ENCODE data around the gene ENKUR. TPM values are rescaled to one million over a fixed set of nuclear protein-coding genes. Genes with fewer than 3 reads are reported as not detected.

The ENKUR gene
- total RNA-seq, 4 donors from 2014 or later, result 0.38 to 0.53 TPM; not detected in 2

- Histone ChIP-seq H3K9me3 (no peaks in the 10 kb centered on the region), H3K4me1 (no peaks in the 10 kb centered on the region), H3K4me3 (no peak overlapping the region), H3K27me3 (no peaks in the 10 kb centered on the region), H3K27ac (no peak overlapping the region), H3K36me3 (no peaks in the 10 kb centered on the region)
- DNase-seq, result no peak
- TF ChIP-seq CTCF (IDR thresholded peaks at IDR 0.05), result no peak
- no peak for TF ChIP-seq POLR2A (IDR thresholded peaks at IDR 0.05)
Measured at GRCh38 chr10:24965051-24965450, 50.9 kb downstream of the ENKUR start.

GRCh38 chr10:24963521-24964041, 52.4 kb downstream of the ENKUR start:
- DNase-seq, result no peak

GRCh38 chr10:24962995-24963394, 53.0 kb downstream of the ENKUR start:
- H3K27me3 ChIP-seq, result no peaks in the 10 kb centered on the region
- no peaks in the 10 kb centered on the region for H3K9me3 ChIP-seq
- H3K36me3 ChIP-seq, result no peaks in the 10 kb centered on the region
- peak in 1 of 3 donors; percentile 59 for DNase-seq
- no peak overlapping the region for H3K4me3 ChIP-seq
- TF ChIP-seq POLR2A (IDR thresholded peaks at IDR 0.05), result no peak
- TF ChIP-seq CTCF (IDR thresholded peaks at IDR 0.05), result no peak
- peak overlapping the region in 1 of 4 donors; percentile 17 for H3K27ac ChIP-seq
- H3K4me1 ChIP-seq, result no peaks in the 10 kb centered on the region

More at GRCh38 chr10:24963521-24964041, 52.4 kb downstream of the ENKUR start:
- Histone ChIP-seq H3K27ac (no peak overlapping the region), H3K4me3 (no peak overlapping the region), H3K27me3 (no peaks in the 10 kb centered on the region), H3K9me3 (no peaks in the 10 kb centered on the region), H3K4me1 (no peaks in the 10 kb centered on the region), H3K36me3 (no peaks in the 10 kb centered on the region)
- TF ChIP-seq POLR2A (IDR thresholded peaks at IDR 0.05), result no peak
- TF ChIP-seq CTCF (IDR thresholded peaks at IDR 0.05), result no peak

- no peak for DNase-seq
- no peaks in the 10 kb centered on the region for H3K36me3 ChIP-seq
- H3K27ac ChIP-seq, result no peak overlapping the region
- H3K9me3 ChIP-seq, result no peaks in the 10 kb centered on the region
- H3K4me1 ChIP-seq, result no peaks in the 10 kb centered on the region
- H3K27me3 ChIP-seq, result no peaks in the 10 kb centered on the region
- H3K4me3 ChIP-seq, result no peak overlapping the region
- TF ChIP-seq CTCF (IDR thresholded peaks at IDR 0.05) (no peak), POLR2A (IDR thresholded peaks at IDR 0.05) (no peak)
Measured at GRCh38 chr10:24961582-24961981, 54.4 kb downstream of the ENKUR start.

- Histone ChIP-seq H3K27ac (peak overlapping the region in 2 of 4 donors; percentile 33 to 67), H3K36me3 (no peaks in the 10 kb centered on the region), H3K4me3 (no peak overlapping the region), H3K9me3 (no peaks in the 10 kb centered on the region), H3K27me3 (no peaks in the 10 kb centered on the region), H3K4me1 (no peaks in the 10 kb centered on the region)
- TF ChIP-seq POLR2A (IDR thresholded peaks at IDR 0.05), result no peak
- TF ChIP-seq CTCF (IDR thresholded peaks at IDR 0.05), result no peak
- DNase-seq, result no peak
Measured at GRCh38 chr10:24959382-24959730, 56.6 kb downstream of the ENKUR start.

All from Peyer's patch (tissue), 4 donors.